Smooth muscle cell (in vitro differentiated cells): ENCODE results near the gene GET3. TPM values are rescaled to one million over a fixed set of nuclear protein-coding genes. Genes with fewer than 3 reads are reported as not detected.
A peak's percentile ranks its signal among the peaks of the same experiment; 100 is the strongest.

ENCODE experiments used
- DNase-seq: peaks from one replicate; lab custom pipeline; 2025; ENCODE audit not compliant: unreplicated experiment; lab: John Stamatoyannopoulos, UW
- H2AFZ ChIP-seq: fragments of 200-600 bp; sonication (generic); 2 replicates; pipeline ENCODE4 v1.6.0; 2016; ENCODE audit warnings: antibody characterized with exemption, low read depth, mild to moderate bottlenecking
- H3F3A ChIP-seq: fragments of 200-600 bp; sonication (generic); 2 replicates; pipeline ENCODE4 v1.6.0; 2017; ENCODE audit warnings: antibody characterized with exemption, low read depth
- H3K27ac ChIP-seq: fragments of 200-600 bp; sonication (generic); 2 replicates; pipeline ENCODE4 v1.5.1; 2016; ENCODE audit warnings: low read depth, mild to moderate bottlenecking
- H3K27me3 ChIP-seq: fragments of 200-600 bp; sonication (generic); 2 replicates; pipeline ENCODE4 v1.6.1; 2016; ENCODE audit warnings: low read depth, mild to moderate bottlenecking
- H3K36me3 ChIP-seq: fragments of 200-600 bp; sonication (generic); 2 replicates; pipeline ENCODE4 v1.5.1; 2016; ENCODE audit warnings: low read depth
- H3K4me1 ChIP-seq: fragments of 200-600 bp; sonication (generic); 2 replicates; pipeline ENCODE4 v1.5.1; 2016; ENCODE audit warnings: low read depth
- H3K4me2 ChIP-seq: fragments of 200-600 bp; sonication (generic); 2 replicates; pipeline ENCODE4 v1.6.0; 2016; ENCODE audit warnings: mild to moderate bottlenecking
- H3K4me3 ChIP-seq: fragments of 200-600 bp; sonication (generic); 2 replicates; pipeline ENCODE4 v1.5.1; 2016; ENCODE audit warnings: mild to moderate bottlenecking
- H3K79me2 ChIP-seq: fragments of 200-600 bp; sonication (generic); 2 replicates; pipeline ENCODE4 v1.6.0; 2016; ENCODE audit warnings: low read depth, mild to moderate bottlenecking
- H3K9ac ChIP-seq: fragments of 200-600 bp; sonication (generic); 2 replicates; pipeline ENCODE4 v1.6.0; 2016; ENCODE audit warnings: low read depth
- H3K9me3 ChIP-seq: fragments of 200-600 bp; sonication (generic); replicated peaks from 2 replicates; pipeline ENCODE4 v1.5.1; 2016; ENCODE audit warnings: low read depth
- H4K20me1 ChIP-seq: fragments of 200-600 bp; sonication (generic); 2 replicates; pipeline ENCODE4 v1.6.0; 2016; ENCODE audit warnings: low read depth
- WGBS: methylation state at CpG from one replicate; pipeline ENCODE4 v1.1.7; 2016; ENCODE audit warnings: low lambda C conversion rate; 5-methylcytosine and 5-hydroxymethylcytosine counted together
- polyA plus RNA-seq: library from polyadenylated mRNA; unstranded; fragments of >200 nt; fragmentation: Nextera tagmentation; extraction: Ambion mirVana; gene quantifications from 2 replicates; pipeline ENCODE4 v1.2.1, GENCODE V29; 2016
- total RNA-seq: library from RNA; depleted of rRNA; stranded (reverse); fragments of >200 nt; gene quantifications from 2 replicates; pipeline ENCODE4 v1.2.3, GENCODE V29; 2014
- TF ChIP-seq, protein P1 (sequence below): fragments of 200-600 bp; sonication (generic); IDR thresholded peaks from 2 replicates; pipeline ENCODE4 v1.5.1; 2017; ENCODE audit warnings: borderline replicate concordance, mild to moderate bottlenecking, antibody characterized with exemption; ENCODE audit not compliant: insufficient read depth, poor library complexity, severe bottlenecking

The GET3 gene
- total and polyA plus RNA-seq, 2 experiments from 2014 or later = 51.4 to 99.6 TPM

GRCh38 chr19:12721656-12722565, 15.4 kb upstream of the GET3 start:
- no peaks in the 10 kb centered on the region for H3K27me3 ChIP-seq
- peaks cover 51% of the 10 kb centered on the region for H3K79me2 ChIP-seq
- peak; percentile 52 for DNase-seq
- no peaks in the 10 kb centered on the region for H3K9me3 ChIP-seq
- peak overlapping the region; percentile 82 for H3K4me3 ChIP-seq
- peaks cover 25% of the 10 kb centered on the region for H4K20me1 ChIP-seq
- H2AFZ ChIP-seq = peak overlapping the region; percentile 57
- under 1% methylated on average over 32 of the region's 65 CpGs for WGBS
- H3K27ac ChIP-seq = peak overlapping the region; percentile 85
- peaks cover 7% of the 10 kb centered on the region for H3K4me1 ChIP-seq
- H3K36me3 ChIP-seq = no peaks in the 10 kb centered on the region
- H3K9ac ChIP-seq = peak overlapping the region; percentile 85
- peaks cover 8% of the 10 kb centered on the region for H3F3A ChIP-seq
- TF ChIP-seq, protein P1, sequence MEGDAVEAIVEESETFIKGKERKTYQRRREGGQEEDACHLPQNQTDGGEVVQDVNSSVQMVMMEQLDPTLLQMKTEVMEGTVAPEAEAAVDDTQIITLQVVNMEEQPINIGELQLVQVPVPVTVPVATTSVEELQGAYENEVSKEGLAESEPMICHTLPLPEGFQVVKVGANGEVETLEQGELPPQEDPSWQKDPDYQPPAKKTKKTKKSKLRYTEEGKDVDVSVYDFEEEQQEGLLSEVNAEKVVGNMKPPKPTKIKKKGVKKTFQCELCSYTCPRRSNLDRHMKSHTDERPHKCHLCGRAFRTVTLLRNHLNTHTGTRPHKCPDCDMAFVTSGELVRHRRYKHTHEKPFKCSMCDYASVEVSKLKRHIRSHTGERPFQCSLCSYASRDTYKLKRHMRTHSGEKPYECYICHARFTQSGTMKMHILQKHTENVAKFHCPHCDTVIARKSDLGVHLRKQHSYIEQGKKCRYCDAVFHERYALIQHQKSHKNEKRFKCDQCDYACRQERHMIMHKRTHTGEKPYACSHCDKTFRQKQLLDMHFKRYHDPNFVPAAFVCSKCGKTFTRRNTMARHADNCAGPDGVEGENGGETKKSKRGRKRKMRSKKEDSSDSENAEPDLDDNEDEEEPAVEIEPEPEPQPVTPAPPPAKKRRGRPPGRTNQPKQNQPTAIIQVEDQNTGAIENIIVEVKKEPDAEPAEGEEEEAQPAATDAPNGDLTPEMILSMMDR = no peak
- peak overlapping the region; percentile 96 for H3K4me2 ChIP-seq

GRCh38 chr19:12722566-12723380, 14.5 kb upstream of the GET3 start:
- Histone ChIP-seq H3K9ac (peak overlapping the region; percentile 85), H3K4me1 (peaks cover 7% of the 10 kb centered on the region), H3K9me3 (no peaks in the 10 kb centered on the region), H3K36me3 (no peaks in the 10 kb centered on the region), H3K27ac (peak overlapping the region; percentile 85), H3K4me3 (peak overlapping the region; percentile 82), H2AFZ (peak overlapping the region; percentile 59), H4K20me1 (peaks cover 24% of the 10 kb centered on the region), H3K79me2 (peaks cover 42% of the 10 kb centered on the region), H3K4me2 (peak overlapping the region; percentile 96), H3K27me3 (no peaks in the 10 kb centered on the region), H3F3A (peaks cover 8% of the 10 kb centered on the region)
- WGBS = under 1% methylated on average over 32 of the region's 32 CpGs
- peak; percentile 68 for DNase-seq
- TF ChIP-seq, protein P1 = no peak

- H3K4me3 ChIP-seq = peak overlapping the region; percentile 82
- H4K20me1 ChIP-seq = peaks cover 24% of the 10 kb centered on the region
- H3K79me2 ChIP-seq = peaks cover 37% of the 10 kb centered on the region
- TF ChIP-seq, protein P1 = no peak
- peaks cover 7% of the 10 kb centered on the region for H3K4me1 ChIP-seq
- no peaks in the 10 kb centered on the region for H3K27me3 ChIP-seq
- peak overlapping the region; percentile 69 for H3K27ac ChIP-seq
- WGBS = 2% methylated on average over 7 of the region's 7 CpGs
- H3K9ac ChIP-seq = peak overlapping the region; percentile 37
- peaks cover 8% of the 10 kb centered on the region for H3F3A ChIP-seq
- no peaks in the 10 kb centered on the region for H3K36me3 ChIP-seq
- no peak for DNase-seq
- no peaks in the 10 kb centered on the region for H3K9me3 ChIP-seq
- peak overlapping the region; percentile 96 for H3K4me2 ChIP-seq
- H2AFZ ChIP-seq = peak overlapping the region; percentile 54
These were observed 14.0 kb upstream of the GET3 start for GRCh38 chr19:12723381-12723640.
